Uterus (tissue), 2 donors: Measurements from ENCODE around the gene PIP4K2B.

Source experiments
- CTCF ChIP-seq, 4 experiments: fragments of 200-600 bp in 2 of 4; fragments of 450-650 bp in 2 of 4; sonication (generic) in 2 of 4; IDR thresholded peaks; one replicate each; pipeline ENCODE4 v1.5.1; 2016 to 2019; ENCODE audit warnings: antibody characterized with exemption in 4 of 4, mild to moderate bottlenecking in 2 of 4, moderate library complexity in 1 of 4
- POLR2A ChIP-seq, 2 donors: fragments of 450-650 bp; IDR thresholded peaks; one replicate each; pipeline ENCODE4 v1.6.1; 2016; ENCODE audit warnings: antibody characterized with exemption in 2 of 2, mild to moderate bottlenecking in 1 of 2, moderate library complexity in 1 of 2

DNA sequence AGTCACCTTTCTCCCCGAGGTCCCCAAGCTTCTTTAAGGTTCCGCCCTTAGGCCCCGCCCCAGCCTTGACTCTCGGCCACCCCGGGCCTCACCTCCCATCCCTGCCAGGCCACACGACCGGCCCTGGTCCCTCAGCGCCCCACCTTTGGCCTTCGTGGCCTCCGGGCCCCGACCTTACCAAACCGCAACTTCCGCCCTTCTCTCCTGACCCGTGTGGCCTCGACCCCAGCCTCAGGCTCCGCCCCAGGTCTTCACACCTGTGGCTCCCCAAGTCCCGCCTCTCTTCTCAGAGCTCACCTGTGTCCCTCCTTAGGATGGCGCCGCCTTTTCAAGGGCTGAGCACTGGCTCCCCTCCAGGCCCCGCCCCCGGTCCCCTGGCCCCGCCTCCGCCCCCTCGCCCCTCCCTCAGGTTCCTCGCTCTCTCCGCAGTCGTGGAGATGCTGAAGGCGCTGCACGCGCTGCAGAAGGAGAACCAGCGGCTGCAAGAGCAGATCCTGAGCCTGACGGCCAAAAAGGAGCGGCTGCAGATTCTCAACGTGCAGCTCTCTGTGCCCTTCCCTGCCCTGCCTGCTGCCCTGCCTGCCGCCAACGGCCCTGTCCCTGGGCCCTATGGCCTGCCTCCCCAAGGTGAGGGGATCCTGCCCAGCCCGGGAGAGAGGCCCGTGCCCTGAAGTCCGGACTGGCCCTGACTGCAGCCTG, 79.3 kb downstream of the PIP4K2B start:
- TF ChIP-seq CTCF (IDR thresholded peaks at IDR 0.05) (no peak), POLR2A (IDR thresholded peaks at IDR 0.05) (no peak)
